ENCODE measurements around the gene WNK2. TPM values are rescaled to one million over a fixed set of nuclear protein-coding genes. Genes with fewer than 3 reads are reported as not detected.

The WNK2 gene
- total and polyA plus RNA-seq, 8 donors: 0.93 to 10.4 (median 7.4) TPM

DNA sequence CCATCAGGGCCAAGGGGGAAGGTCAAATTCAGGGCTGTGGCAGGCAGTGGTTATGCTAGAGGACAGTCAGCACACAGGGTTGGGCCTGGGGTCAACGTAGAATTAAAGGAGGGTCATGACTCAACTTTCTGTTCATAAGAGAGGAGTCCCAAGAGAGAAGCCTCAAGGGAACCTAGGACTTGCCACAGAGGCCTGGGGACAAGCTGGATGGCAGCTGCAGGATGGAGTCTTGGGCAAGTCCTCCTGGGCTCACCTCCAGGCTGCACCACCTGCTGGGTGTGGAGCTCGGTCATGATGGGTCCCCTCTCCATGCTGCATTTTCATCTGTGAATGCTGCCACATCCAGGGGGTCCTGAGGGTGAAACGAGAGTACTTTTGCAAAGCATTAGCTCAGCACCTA, 9.0 kb upstream of the WNK2 start:
- H3K27me3 ChIP-seq: peaks cover 0 to 9% of the 10 kb centered on the region in 2 donors
- no peaks in the 10 kb centered on the region for H3K36me3 ChIP-seq
- no peaks in the 10 kb centered on the region for H3K9me3 ChIP-seq
- no peaks in the 10 kb centered on the region for H3K4me1 ChIP-seq
- TF ChIP-seq, protein P1, sequence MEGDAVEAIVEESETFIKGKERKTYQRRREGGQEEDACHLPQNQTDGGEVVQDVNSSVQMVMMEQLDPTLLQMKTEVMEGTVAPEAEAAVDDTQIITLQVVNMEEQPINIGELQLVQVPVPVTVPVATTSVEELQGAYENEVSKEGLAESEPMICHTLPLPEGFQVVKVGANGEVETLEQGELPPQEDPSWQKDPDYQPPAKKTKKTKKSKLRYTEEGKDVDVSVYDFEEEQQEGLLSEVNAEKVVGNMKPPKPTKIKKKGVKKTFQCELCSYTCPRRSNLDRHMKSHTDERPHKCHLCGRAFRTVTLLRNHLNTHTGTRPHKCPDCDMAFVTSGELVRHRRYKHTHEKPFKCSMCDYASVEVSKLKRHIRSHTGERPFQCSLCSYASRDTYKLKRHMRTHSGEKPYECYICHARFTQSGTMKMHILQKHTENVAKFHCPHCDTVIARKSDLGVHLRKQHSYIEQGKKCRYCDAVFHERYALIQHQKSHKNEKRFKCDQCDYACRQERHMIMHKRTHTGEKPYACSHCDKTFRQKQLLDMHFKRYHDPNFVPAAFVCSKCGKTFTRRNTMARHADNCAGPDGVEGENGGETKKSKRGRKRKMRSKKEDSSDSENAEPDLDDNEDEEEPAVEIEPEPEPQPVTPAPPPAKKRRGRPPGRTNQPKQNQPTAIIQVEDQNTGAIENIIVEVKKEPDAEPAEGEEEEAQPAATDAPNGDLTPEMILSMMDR (IDR thresholded peaks at IDR 0.05): no peak
- intact Hi-C loops (cut with DNase I): no loop called here
- DNase-seq: no peak
- H3K27ac ChIP-seq: no peak overlapping the region
- no peak overlapping the region for H3K4me3 ChIP-seq
- ATAC-seq: no peak

DNA sequence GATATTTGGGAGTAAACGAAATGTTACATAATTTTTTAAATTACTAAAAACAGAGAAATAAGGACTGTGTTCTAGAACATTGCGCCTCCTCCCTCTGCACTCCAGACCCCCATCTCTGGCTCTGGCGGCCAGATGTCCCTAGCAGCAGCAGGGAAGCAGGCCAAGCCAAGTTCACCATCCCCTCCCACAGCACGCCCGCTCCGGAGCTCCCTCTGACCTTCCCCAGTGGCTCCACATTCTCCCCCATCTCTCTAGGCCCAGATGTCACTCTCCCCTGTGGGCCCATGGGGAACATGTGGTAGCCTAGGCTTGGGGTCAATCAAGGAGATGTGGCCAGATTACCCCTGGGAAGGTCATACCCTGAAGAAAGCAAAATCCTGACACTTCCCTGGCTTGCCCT, 6.3 kb upstream of the WNK2 start:
- H3K27me3 ChIP-seq: peaks cover 0 to 33% of the 10 kb centered on the region in 2 donors
- H3K36me3 ChIP-seq: no peaks in the 10 kb centered on the region
- no peak overlapping the region for H3K27ac ChIP-seq
- no peak overlapping the region for H3K4me3 ChIP-seq
- intact Hi-C loops (cut with DNase I): no loop called here
- no peaks in the 10 kb centered on the region for H3K9me3 ChIP-seq
- ATAC-seq (no peak), DNase-seq (no peak)
- TF ChIP-seq, protein P1 (IDR thresholded peaks at IDR 0.05): no peak
- no peaks in the 10 kb centered on the region for H3K4me1 ChIP-seq

DNA sequence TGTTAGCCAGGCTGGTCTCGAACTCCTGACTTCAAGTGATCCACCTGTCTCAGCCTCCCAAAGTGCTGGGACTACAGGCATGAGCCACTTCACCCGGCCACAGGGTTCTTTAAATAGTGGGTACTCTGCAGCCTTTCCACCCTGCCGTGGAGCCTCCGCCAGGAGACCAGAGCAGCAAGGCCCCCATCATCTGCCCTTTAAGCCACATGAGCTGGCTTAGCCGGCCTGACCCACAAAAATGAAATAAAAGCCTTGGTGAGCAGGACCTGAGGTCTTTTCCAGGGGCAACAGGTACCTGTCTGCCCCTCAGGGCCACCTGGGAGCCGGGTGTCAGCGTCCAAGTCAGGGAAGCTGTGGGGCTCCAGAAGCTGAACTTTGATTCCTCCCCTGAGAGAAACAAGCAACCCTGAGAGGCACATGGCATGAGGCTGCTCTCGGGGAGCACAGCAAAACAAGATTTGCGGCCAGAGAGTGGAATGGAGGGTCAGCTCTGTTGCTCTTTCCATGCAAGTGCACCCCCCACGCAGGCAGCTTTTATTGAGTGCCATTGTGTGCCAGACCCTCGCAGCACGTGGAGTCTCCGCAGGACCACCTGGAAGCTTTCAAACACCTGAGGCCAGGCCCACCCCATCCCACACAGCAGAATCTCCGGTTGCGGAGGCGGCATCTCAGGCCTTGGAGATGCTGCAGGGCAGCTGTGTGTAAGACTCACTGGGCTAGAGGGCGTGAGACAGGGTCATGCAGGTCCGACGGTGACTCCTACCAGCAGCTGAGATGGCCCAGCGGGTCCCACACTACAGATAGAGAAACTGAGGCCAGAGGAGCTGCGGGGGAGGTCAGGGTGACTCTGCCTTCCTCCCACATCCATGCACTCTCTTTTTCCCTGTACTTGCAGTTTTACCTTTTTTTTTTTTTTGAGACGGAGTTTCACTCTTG, 4.8 kb upstream of the WNK2 start:
- Histone ChIP-seq H3K4me1 (peaks cover 0 to 8% of the 10 kb centered on the region in 2 donors), H3K27ac (no peak overlapping the region), H3K27me3 (peaks cover 12 to 47% of the 10 kb centered on the region in 2 donors), H3K9me3 (no peaks in the 10 kb centered on the region), H3K36me3 (no peaks in the 10 kb centered on the region), H3K4me3 (no peak overlapping the region)
- no peak for DNase-seq
- TF ChIP-seq, protein P1 (IDR thresholded peaks at IDR 0.05): no peak
- intact Hi-C loops (cut with DNase I): no loop called here
- no peak for ATAC-seq

DNA sequence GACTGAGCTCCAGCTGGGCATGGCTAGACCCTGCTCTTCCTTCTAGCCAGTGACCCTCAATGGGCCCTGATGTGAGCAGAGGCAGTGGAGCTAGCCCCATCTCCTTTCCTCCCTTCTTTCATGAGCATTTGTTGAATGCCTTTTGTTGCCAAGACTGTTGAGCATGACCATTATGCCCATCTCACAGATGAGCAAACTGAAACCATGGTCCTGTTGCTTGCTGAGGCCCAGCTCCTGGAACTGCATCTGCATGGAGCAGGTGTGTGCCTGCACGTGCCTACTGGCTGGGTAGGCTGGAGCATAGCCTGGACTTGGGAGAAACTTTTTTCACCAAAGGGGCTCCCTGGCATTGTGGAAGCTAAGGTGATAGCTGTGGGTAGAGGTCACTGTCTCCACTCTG, 3.0 kb upstream of the WNK2 start:
- peaks cover 21 to 65% of the 10 kb centered on the region in 2 donors for H3K27me3 ChIP-seq
- intact Hi-C loops (cut with DNase I): no loop called here

More for the DNA sequence above, 3.0 kb upstream of the WNK2 start:
- Histone ChIP-seq H3K27ac (no peak overlapping the region), H3K4me3 (no peak overlapping the region), H3K4me1 (peaks cover 3 to 18% of the 10 kb centered on the region in 2 donors), H3K36me3 (no peaks in the 10 kb centered on the region), H3K9me3 (no peaks in the 10 kb centered on the region)
- TF ChIP-seq, protein P1 (IDR thresholded peaks at IDR 0.05): no peak
- no peak for DNase-seq
- no peak for ATAC-seq
